Fibroblast of skin of back (primary cell): ENCODE measurements around the gene ADGRG6. TPM values are rescaled to one million over a fixed set of nuclear protein-coding genes. Genes with fewer than 3 reads are reported as not detected.
"Not testable (repeated sequence)": the region's sequence is repeated elsewhere in the genome, so short reads cannot be mapped to it uniquely, and the experiment has no call there.

Experiments used
- DNase-seq: peaks from one replicate; pipeline ENCODE4 v3.0.0-alpha.2; 2013
- polyA plus RNA-seq, 2 experiments: library from polyadenylated mRNA; unstranded; fragments of 120-200 nt; gene quantifications; one replicate each; pipeline ENCODE4 v1.2.1, GENCODE V29; 2013; ENCODE audit not compliant: insufficient read length in 2 of 2

ADGRG6 gene
- polyA plus RNA-seq (2013, experiment 1 of 2; ENCODE audit: insufficient read length), result 0.80 TPM
- polyA plus RNA-seq (2013, experiment 2 of 2; ENCODE audit: insufficient read length), result 0.84 TPM

- peak; percentile 33 for DNase-seq
These were observed at the start of gene ADGRG6 for GRCh38 chr6:142301651-142302391. Gene ADGRG6, plus strand, starts transcription at chr6:142302007. Its CDS starts 323 bp downstream, at chr6:142302330.

- no peak for DNase-seq
These were observed 47.3 kb upstream of the ADGRG6 start for GRCh38 chr6:142254513-142254912.

- DNase-seq, result no peak
These were observed 46.0 kb upstream of the ADGRG6 start for GRCh38 chr6:142255785-142256184.

- DNase-seq, result no peak
These were observed 43.5 kb upstream of the ADGRG6 start for GRCh38 chr6:142258305-142258704.

GRCh38 chr6:142258757-142259156, 43.0 kb upstream of the ADGRG6 start:
- no peak for DNase-seq

- DNase-seq, result no peak
These were observed 41.1 kb upstream of the ADGRG6 start for GRCh38 chr6:142260748-142261147.

- DNase-seq, result no peak
These were observed 39.6 kb upstream of the ADGRG6 start for GRCh38 chr6:142262231-142262630.

- DNase-seq, result no peak
These were observed 36.3 kb upstream of the ADGRG6 start for GRCh38 chr6:142265476-142265875.

GRCh38 chr6:142266060-142266459, 35.7 kb upstream of the ADGRG6 start:
- DNase-seq, result no peak

GRCh38 chr6:142271476-142271875, 30.3 kb upstream of the ADGRG6 start:
- no peak for DNase-seq

- DNase-seq, result no peak
These were observed 27.2 kb upstream of the ADGRG6 start for GRCh38 chr6:142274656-142275055.

- peak; percentile 17 for DNase-seq
These were observed 26.4 kb upstream of the ADGRG6 start for GRCh38 chr6:142275236-142276006.

GRCh38 chr6:142276256-142276655, 25.6 kb upstream of the ADGRG6 start:
- peak; percentile 5 for DNase-seq

- DNase-seq, result peak; percentile 37
These were observed 22.2 kb upstream of the ADGRG6 start for GRCh38 chr6:142279350-142280180.

- no peak for DNase-seq
These were observed 21.5 kb upstream of the ADGRG6 start for GRCh38 chr6:142280265-142280664.

GRCh38 chr6:142280927-142281326, 20.9 kb upstream of the ADGRG6 start:
- DNase-seq, result no peak

GRCh38 chr6:142283138-142283537, 18.7 kb upstream of the ADGRG6 start:
- not testable (repeated sequence) for DNase-seq

GRCh38 chr6:142284419-142284818, 17.4 kb upstream of the ADGRG6 start:
- DNase-seq, result no peak

GRCh38 chr6:142285235-142286087, 16.3 kb upstream of the ADGRG6 start:
- DNase-seq, result no peak

GRCh38 chr6:142286088-142286409, 15.8 kb upstream of the ADGRG6 start:
- no peak for DNase-seq

- DNase-seq, result no peak
These were observed 12.1 kb upstream of the ADGRG6 start for GRCh38 chr6:142289687-142290086.

- no peak for DNase-seq
These were observed 11.0 kb upstream of the ADGRG6 start for GRCh38 chr6:142290851-142291250.
